IMR-90 (cell line): ENCODE data around the gene CEP97. TPM values are rescaled to one million over a fixed set of nuclear protein-coding genes. Genes with fewer than 3 reads are reported as not detected.
A peak's percentile ranks its signal among the peaks of the same experiment; 100 is the strongest.

ENCODE experiments used
- ELK1 ChIP-seq: fragments of 150-350 bp; IDR thresholded peaks from 2 replicates; pipeline ENCODE4 v1.6.1; 2016; ENCODE audit warnings: low read depth, mild to moderate bottlenecking, low read length, moderate library complexity, borderline replicate concordance
- MAFK ChIP-seq: IDR thresholded peaks from 2 replicates; pipeline ENCODE4 v1.6.1; 2012; ENCODE audit warnings: low read depth, low read length, improper control_type of control experiment
- MXI1 ChIP-seq: IDR thresholded peaks from 2 replicates; pipeline ENCODE4 v1.6.1; 2012; ENCODE audit warnings: low read depth, mild to moderate bottlenecking, low read length, moderate library complexity, borderline replicate concordance
- RAD21 ChIP-seq: IDR thresholded peaks from 2 replicates; pipeline ENCODE4 v1.6.1; 2012; ENCODE audit warnings: low read length, improper control_type of control experiment
- RCOR1 ChIP-seq: IDR thresholded peaks from 2 replicates; pipeline ENCODE4 v1.6.1; 2012; ENCODE audit warnings: mild to moderate bottlenecking, low read length, improper control_type of control experiment; ENCODE audit not compliant: insufficient replicate concordance
- SMC3 ChIP-seq: fragments of 150-350 bp; IDR thresholded peaks from 2 replicates; pipeline ENCODE4 v1.6.1; 2016; ENCODE audit warnings: low read depth, mild to moderate bottlenecking, antibody characterized with exemption, low read length, moderate library complexity
- polyA plus RNA-seq, 3 experiments: library from polyadenylated mRNA; depleted of rRNA; stranded (reverse); fragments of >200 nt; gene quantifications; 2 replicates each; pipeline ENCODE4 v1.2.3, GENCODE V29; 2012; ENCODE audit warnings: low replicate concordance in 1 of 3
- total RNA-seq: library from RNA; depleted of rRNA; stranded (reverse); fragments of >200 nt; gene quantifications from 2 replicates; pipeline ENCODE4 v1.2.3, GENCODE V29; 2012

Gene CEP97
- total and polyA plus RNA-seq, 2 of the 4 experiments (the other 2 are of a cell fraction): 2.0 to 21.9 TPM

- TF ChIP-seq ELK1 (no peak), SMC3 (peak; percentile 14; the same call in 1 of the 2 replicates), MAFK (no peak), RCOR1 (no peak), RAD21 (peak; percentile 49), MXI1 (peak; percentile 99)
These were observed 47.5 kb upstream of the CEP97 start, which contains the start of gene ZBTB11 (continued) for GRCh38 chr3:101676765-101677435.
